CD4-positive, CD25-positive, alpha-beta regulatory T cell (primary cell): ENCODE results near the gene ITPKB. TPM values are rescaled to one million over a fixed set of nuclear protein-coding genes. Genes with fewer than 3 reads are reported as not detected.
A peak's percentile ranks its signal among the peaks of the same experiment; 100 is the strongest.

Experiments
- ATAC-seq, 2 donors: fragments of 150-1000 bp; cut with Tn5 transposase; one replicate each; pipeline ENCODE4 v1.10.0; 2021; ENCODE audit warnings: low read depth in 2 of 2, moderate number of reproducible peaks in 2 of 2, moderate library complexity in 1 of 2
- DNase-seq, 3 donors: peaks; one replicate each; pipeline versions ENCODE4 v3.0.0 to v3.0.0-alpha.2; 2012 to 2022; ENCODE audit warnings: mixed read lengths in 1 of 3
- H3K27ac ChIP-seq: one replicate; pipeline ENCODE4 v1.7.0; 2013; ENCODE audit warnings: mild to moderate bottlenecking, low read length; ENCODE audit not compliant: insufficient read depth, poor library complexity, severe bottlenecking
- H3K27me3 ChIP-seq: one replicate; pipeline ENCODE4 v1.7.0; 2013; ENCODE audit warnings: low read length; ENCODE audit not compliant: control insufficient read depth, insufficient read depth
- H3K36me3 ChIP-seq: one replicate; pipeline ENCODE4 v1.7.0; 2013; ENCODE audit warnings: mild to moderate bottlenecking, low read length, moderate library complexity; ENCODE audit not compliant: control insufficient read depth, insufficient read depth
- H3K4me1 ChIP-seq: 2 replicates; pipeline ENCODE4 v1.7.0; 2013; ENCODE audit warnings: mild to moderate bottlenecking, low read length; ENCODE audit not compliant: insufficient read depth, control insufficient read depth, poor library complexity, severe bottlenecking
- H3K4me3 ChIP-seq: one replicate; pipeline ENCODE4 v1.7.0; 2013; ENCODE audit warnings: low read depth, mild to moderate bottlenecking, low read length, moderate library complexity
- H3K9me3 ChIP-seq, 2 experiments: 1 replicate in 1 of 2; 2 replicates in 1 of 2; pipeline ENCODE4 v1.7.0; 2013; ENCODE audit warnings: low read length in 2 of 2, mild to moderate bottlenecking in 1 of 2, moderate library complexity in 1 of 2; ENCODE audit not compliant: control insufficient read depth in 2 of 2
- H3K27ac Mint-ChIP-seq, 3 donors: one replicate each; pipeline ENCODE4 v1.8.0; 2020 to 2022; ENCODE audit warnings: mild to moderate bottlenecking in 3 of 3, mixed read lengths in 3 of 3, moderate library complexity in 2 of 3
- H3K27me3 Mint-ChIP-seq: one replicate; pipeline ENCODE4 v1.8.0; 2022; ENCODE audit warnings: mild to moderate bottlenecking, mixed read lengths
- H3K36me3 Mint-ChIP-seq: one replicate; pipeline ENCODE4 v1.8.0; 2020; ENCODE audit warnings: mixed read lengths
- H3K4me1 Mint-ChIP-seq, 4 donors: one replicate each; pipeline ENCODE4 v1.8.0; 2020 to 2022; ENCODE audit warnings: mixed read lengths in 4 of 4, mild to moderate bottlenecking in 1 of 4
- H3K4me3 Mint-ChIP-seq, 4 donors: one replicate each; pipeline ENCODE4 v1.8.0; 2020 to 2022; ENCODE audit warnings: mild to moderate bottlenecking in 4 of 4, mixed read lengths in 4 of 4, moderate library complexity in 3 of 4
- H3K9me3 Mint-ChIP-seq, 7 donors: one replicate each; pipeline ENCODE4 v1.8.0; 2020 to 2022; ENCODE audit warnings: mixed read lengths in 7 of 7, mild to moderate bottlenecking in 3 of 7, moderate library complexity in 2 of 7
- polyA plus RNA-seq, 4 donors: library from polyadenylated mRNA; unstranded; fragments of 300-500 nt; fragmentation: Illumina TruSeq; gene quantifications; one replicate each; pipeline ENCODE4 v1.2.3, GENCODE V29; 2021
- total RNA-seq: library from RNA; stranded (reverse); gene quantifications from one replicate; pipeline ENCODE4 v1.2.3, GENCODE V29; 2022

ITPKB gene
- total and polyA plus RNA-seq, 5 donors from 2014 or later: 38.5 to 216 (median 48.0) TPM

DNA sequence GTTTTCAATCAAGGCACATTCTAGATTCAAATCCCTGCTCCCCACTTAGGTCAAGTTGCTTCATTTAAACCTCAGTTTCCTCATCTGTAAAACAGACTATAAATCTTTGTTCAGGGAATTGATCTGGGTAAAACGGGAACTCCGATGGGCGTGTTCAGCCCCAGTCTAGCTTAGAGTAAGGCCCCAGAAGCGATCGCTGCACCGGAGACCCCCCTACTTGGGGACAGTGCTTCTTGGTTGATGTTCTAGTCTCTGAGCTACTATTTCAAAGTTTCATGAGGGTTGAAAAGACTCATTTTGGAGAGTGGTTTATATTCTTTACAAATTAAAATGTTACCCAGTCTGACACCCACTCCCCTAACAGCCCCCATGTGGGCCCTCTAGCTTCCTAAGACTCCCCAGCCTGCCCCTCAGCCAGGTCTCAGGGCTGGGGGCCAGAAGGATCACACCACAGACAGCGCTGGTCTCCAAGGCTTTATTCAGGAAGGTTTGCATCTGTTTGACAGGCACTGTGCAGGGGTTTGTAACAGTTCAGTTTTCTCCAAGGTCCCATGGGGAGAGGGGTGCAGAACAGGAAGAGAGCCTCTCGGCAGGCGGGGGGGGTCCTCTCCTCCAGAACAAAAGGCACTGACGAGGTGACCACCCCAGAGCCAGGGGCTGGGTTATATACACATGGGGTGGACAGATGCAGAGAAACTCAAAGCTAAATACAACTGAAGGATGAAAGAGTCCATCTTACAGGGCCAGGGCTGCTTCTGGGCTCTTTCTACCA, 107.7 kb downstream of the ITPKB start:
- Mint-ChIP-seq H3K4me1 (peaks cover 16 to 70% (median 42%) of the 10 kb centered on the region in 4 donors), H3K36me3 (peaks cover 17% of the 10 kb centered on the region), H3K27me3 (peaks cover 5% of the 10 kb centered on the region), H3K4me3 (peak overlapping the region in 1 of 4 donors; percentile 26), H3K27ac (peak overlapping the region in 2 of 3 donors; percentile 55 to 89), H3K9me3 (peaks cover 0 to 2% (median 0%) of the 10 kb centered on the region in 7 donors)
- Histone ChIP-seq H3K27ac (no peak overlapping the region), H3K36me3 (peaks cover 29% of the 10 kb centered on the region), H3K4me3 (no peak overlapping the region), H3K9me3 (no peaks in the 10 kb centered on the region), H3K4me1 (peaks cover 49% of the 10 kb centered on the region), H3K27me3 (no peaks in the 10 kb centered on the region)
- DNase-seq: no peak
- ATAC-seq: no peak

DNA sequence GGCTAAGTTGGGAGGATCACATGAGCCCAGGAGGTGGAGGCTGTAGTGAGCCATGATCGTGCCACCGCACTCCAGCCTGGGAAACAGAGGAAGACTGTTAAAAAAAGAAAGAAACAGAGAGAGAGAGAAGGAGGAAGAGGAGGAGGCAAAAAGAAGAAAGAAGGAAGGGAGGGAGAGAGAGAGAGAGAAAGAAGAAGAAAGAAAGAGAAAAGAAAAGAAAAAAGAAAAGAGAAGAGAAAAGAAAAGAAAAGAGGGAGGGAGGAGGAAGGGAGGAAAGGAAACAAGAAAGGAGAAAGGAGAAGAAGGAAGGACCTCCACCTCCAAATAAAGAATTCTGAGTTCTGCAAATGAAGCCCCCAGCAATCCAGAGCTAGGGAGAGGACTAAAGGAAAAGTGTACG, 108.5 kb downstream of the ITPKB start:
- H3K36me3 ChIP-seq: peaks cover 29% of the 10 kb centered on the region
- H3K4me1 ChIP-seq: peaks cover 45% of the 10 kb centered on the region
- peak overlapping the region; percentile 55 to 82 (median 58) for H3K27ac Mint-ChIP-seq
- H3K9me3 Mint-ChIP-seq: peaks cover 0 to 2% (median 0%) of the 10 kb centered on the region in 7 donors
- no peaks in the 10 kb centered on the region for H3K9me3 ChIP-seq
- no peak overlapping the region for H3K4me3 ChIP-seq
- no peak for DNase-seq
- peaks cover 20 to 69% (median 36%) of the 10 kb centered on the region in 4 donors for H3K4me1 Mint-ChIP-seq
- no peak for ATAC-seq
- H3K27ac ChIP-seq: no peak overlapping the region
- peaks cover 5% of the 10 kb centered on the region for H3K27me3 Mint-ChIP-seq
- no peaks in the 10 kb centered on the region for H3K27me3 ChIP-seq
- peaks cover 17% of the 10 kb centered on the region for H3K36me3 Mint-ChIP-seq
- H3K4me3 Mint-ChIP-seq: no peak overlapping the region

DNA sequence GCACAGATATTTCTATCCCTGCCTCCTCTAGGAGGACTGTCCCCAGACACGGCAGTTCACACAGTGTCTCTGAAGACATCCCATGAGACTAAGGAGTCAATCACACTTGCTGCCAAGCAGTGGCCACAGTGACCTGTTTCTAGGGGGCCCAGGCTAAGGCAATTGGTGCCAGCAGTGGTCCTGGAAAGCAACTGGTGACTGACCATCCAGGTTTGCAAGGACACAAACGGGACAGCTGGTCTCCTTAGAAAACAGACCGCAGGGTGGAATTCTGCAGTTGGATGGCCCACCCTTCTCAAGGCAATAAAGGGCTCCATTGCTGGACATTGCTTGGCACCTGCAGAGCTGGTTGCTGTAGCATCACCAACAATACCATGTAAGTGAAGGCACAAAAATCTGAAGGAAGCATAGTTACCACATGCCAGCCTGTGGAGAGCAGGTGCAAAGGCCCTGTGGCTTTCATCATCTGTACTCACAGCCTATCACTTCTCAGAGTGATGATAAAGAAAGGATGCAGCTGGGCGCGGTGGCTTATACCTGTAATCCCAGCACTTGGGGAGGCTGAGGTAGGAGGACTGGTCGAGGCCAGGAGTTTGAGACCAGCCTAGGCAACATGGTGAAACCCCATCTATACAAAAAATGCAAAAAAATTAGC, 109.1 kb downstream of the ITPKB start:
- no peaks in the 10 kb centered on the region for H3K27me3 ChIP-seq
- peak overlapping the region in 2 of 3 donors; percentile 51 to 58 for H3K27ac Mint-ChIP-seq
- H3K4me1 ChIP-seq: peaks cover 39% of the 10 kb centered on the region
- H3K27me3 Mint-ChIP-seq: peaks cover 7% of the 10 kb centered on the region
- no peak overlapping the region for H3K4me3 ChIP-seq
- H3K9me3 Mint-ChIP-seq: peaks cover 0 to 2% (median 0%) of the 10 kb centered on the region in 7 donors
- DNase-seq: no peak
- peaks cover 29% of the 10 kb centered on the region for H3K36me3 ChIP-seq
- H3K9me3 ChIP-seq: no peaks in the 10 kb centered on the region
- peaks cover 13% of the 10 kb centered on the region for H3K36me3 Mint-ChIP-seq
- H3K4me3 Mint-ChIP-seq: no peak overlapping the region
- H3K27ac ChIP-seq: no peak overlapping the region
- peaks cover 20 to 63% (median 30%) of the 10 kb centered on the region in 4 donors for H3K4me1 Mint-ChIP-seq
- no peak for ATAC-seq

DNA sequence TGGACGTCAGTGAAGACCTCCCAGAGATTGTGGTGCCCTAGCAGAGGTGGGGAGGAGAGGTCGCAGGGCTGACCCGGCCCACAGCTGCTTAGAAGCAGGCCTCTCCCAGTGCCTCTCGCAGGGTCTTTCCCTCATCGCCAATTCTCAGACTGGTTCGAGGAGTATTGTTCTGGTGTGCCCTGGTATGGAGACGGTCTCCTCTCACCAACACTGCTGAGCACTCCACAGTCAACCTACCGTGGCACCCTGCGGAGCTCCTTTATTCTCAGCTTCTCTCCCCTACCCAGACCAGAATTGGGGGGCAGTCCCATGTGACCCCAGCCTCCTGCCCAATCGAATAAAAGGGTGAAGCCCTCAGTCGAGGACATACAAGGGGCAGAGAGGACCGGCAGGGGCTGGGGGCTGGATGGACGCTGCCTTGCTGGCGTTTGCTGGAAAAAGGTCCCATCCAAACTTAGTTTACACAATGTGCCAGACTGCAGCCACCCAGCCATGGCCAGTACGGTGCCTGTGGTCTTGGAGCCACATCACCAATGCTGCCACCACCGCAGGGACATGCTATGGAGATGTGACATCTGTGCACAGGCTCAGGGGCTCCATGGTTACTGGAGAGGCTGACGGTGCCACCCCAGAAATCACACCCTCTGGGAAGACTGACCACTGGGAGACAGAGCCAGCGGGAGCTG, 109.7 kb downstream of the ITPKB start:
- Histone ChIP-seq H3K27ac (no peak overlapping the region), H3K4me3 (no peak overlapping the region), H3K4me1 (peaks cover 33% of the 10 kb centered on the region), H3K27me3 (no peaks in the 10 kb centered on the region), H3K36me3 (peaks cover 25% of the 10 kb centered on the region), H3K9me3 (no peaks in the 10 kb centered on the region)
- ATAC-seq (no peak), DNase-seq (no peak)
- peaks cover 9% of the 10 kb centered on the region for H3K36me3 Mint-ChIP-seq
- H3K4me3 Mint-ChIP-seq: no peak overlapping the region
- peaks cover 17 to 56% (median 28%) of the 10 kb centered on the region in 4 donors for H3K4me1 Mint-ChIP-seq
- H3K9me3 Mint-ChIP-seq: peaks cover 0 to 2% (median 0%) of the 10 kb centered on the region in 7 donors
- peak overlapping the region in 1 of 3 donors; percentile 80 for H3K27ac Mint-ChIP-seq
- H3K27me3 Mint-ChIP-seq: peaks cover 14% of the 10 kb centered on the region

DNA sequence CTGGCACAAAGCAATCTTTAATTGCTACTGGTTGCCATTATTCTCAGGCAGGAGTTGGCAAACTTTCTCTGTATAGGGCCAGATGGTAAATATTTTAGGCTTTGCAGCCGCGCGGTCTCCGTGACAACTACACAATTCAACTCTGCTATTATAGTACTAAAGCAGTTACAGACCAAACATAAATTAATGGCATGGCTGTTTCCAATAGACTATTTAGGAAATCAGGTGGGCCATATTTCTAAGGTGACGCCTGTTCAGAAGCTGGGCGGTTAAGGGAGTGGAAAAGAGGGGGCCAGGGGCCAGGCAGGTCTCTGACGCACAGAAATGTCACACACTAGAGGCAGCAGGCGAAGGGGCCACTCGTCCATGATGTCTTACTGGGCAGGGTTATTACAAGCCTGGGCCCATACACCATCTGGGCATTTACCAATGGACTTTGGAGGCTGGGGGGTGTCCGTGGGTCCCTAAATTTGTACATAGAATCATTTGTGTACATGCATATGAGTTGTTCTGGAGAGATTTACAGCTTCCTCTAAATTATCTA, 110.4 kb downstream of the ITPKB start:
- Mint-ChIP-seq H3K36me3 (peaks cover 7% of the 10 kb centered on the region), H3K4me3 (peak overlapping the region in 1 of 4 donors; percentile 49), H3K4me1 (peaks cover 15 to 50% (median 24%) of the 10 kb centered on the region in 4 donors), H3K9me3 (peaks cover 0 to 2% (median 0%) of the 10 kb centered on the region in 7 donors), H3K27me3 (peaks cover 15% of the 10 kb centered on the region), H3K27ac (peak overlapping the region in 1 of 3 donors; percentile 80)
- Histone ChIP-seq H3K4me1 (peaks cover 26% of the 10 kb centered on the region), H3K9me3 (no peaks in the 10 kb centered on the region), H3K27ac (no peak overlapping the region), H3K4me3 (no peak overlapping the region), H3K27me3 (no peaks in the 10 kb centered on the region), H3K36me3 (peaks cover 22% of the 10 kb centered on the region)
- DNase-seq: no peak
- no peak for ATAC-seq

DNA sequence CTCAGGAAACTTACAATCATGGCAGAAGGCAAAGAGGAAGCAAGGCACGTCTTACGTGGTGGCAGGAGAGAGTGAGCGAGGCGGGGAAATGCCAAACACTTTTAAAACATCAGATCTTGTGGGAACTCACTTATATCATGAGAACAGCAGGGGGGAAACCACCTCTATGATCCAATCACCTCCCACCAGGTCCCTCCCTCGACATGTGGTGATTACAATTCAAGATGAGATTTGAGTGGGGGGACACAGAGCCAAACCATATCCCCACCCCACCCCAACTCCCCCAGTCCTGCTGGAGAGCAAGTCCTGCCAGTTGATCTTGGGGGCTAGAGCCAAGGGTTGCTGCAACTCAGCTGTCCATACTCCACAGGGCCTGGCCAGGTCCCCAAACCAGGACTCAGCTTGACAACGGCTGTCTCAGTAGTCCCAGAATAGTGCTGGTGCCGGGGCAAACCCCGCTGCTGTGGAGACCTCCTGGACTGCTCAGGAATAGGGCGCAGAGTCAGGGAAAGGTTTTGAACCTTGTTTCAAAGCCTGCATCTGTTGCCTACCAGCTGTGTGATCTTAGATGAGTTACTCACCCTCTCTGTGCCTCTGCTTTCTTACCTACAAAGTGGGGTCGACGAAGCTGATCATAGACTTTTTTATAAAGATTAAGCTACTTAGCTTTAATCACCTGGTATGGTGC, 111.0 kb downstream of the ITPKB start:
- H3K27ac Mint-ChIP-seq: peak overlapping the region in 1 of 3 donors; percentile 80
- peak overlapping the region in 1 of 4 donors; percentile 49 for H3K4me3 Mint-ChIP-seq

More for the DNA sequence above, 111.0 kb downstream of the ITPKB start:
- Histone ChIP-seq H3K4me1 (peaks cover 20% of the 10 kb centered on the region), H3K36me3 (peaks cover 22% of the 10 kb centered on the region), H3K4me3 (no peak overlapping the region), H3K27me3 (no peaks in the 10 kb centered on the region), H3K9me3 (no peaks in the 10 kb centered on the region), H3K27ac (no peak overlapping the region)
- H3K4me1 Mint-ChIP-seq: peaks cover 15 to 44% (median 18%) of the 10 kb centered on the region in 4 donors
- DNase-seq: no peak
- peaks cover 0 to 2% (median 0%) of the 10 kb centered on the region in 7 donors for H3K9me3 Mint-ChIP-seq
- peaks cover 19% of the 10 kb centered on the region for H3K27me3 Mint-ChIP-seq
- no peak for ATAC-seq
- peaks cover 7% of the 10 kb centered on the region for H3K36me3 Mint-ChIP-seq
